Large intestine (tissue), 12 donors: Measurements from ENCODE around the gene LIPI. TPM values are rescaled to one million over a fixed set of nuclear protein-coding genes. Genes with fewer than 3 reads are reported as not detected.

Experiments used
- DNase-seq, 2 donors: peaks; one replicate each; pipeline versions ENCODE4 v3.0.0 to v3.0.0-alpha.2; 2013
- H3K27ac ChIP-seq: one replicate; pipeline ENCODE4 v1.5.1; 2013; ENCODE audit warnings: low read length
- H3K27me3 ChIP-seq: 2 replicates; pipeline ENCODE4 v1.6.1; 2013; ENCODE audit warnings: low read length; ENCODE audit not compliant: control insufficient read depth, insufficient read depth
- H3K36me3 ChIP-seq: 2 replicates; pipeline ENCODE4 v1.6.1; 2013; ENCODE audit warnings: low read length; ENCODE audit not compliant: control insufficient read depth, insufficient read depth
- H3K4me1 ChIP-seq: one replicate; pipeline ENCODE4 v1.6.1; 2013; ENCODE audit warnings: low read length; ENCODE audit not compliant: control insufficient read depth, insufficient read depth
- H3K4me3 ChIP-seq: one replicate; pipeline ENCODE4 v1.5.1; 2013; ENCODE audit warnings: low read length
- H3K9me3 ChIP-seq: one replicate; pipeline ENCODE4 v1.6.1; 2013; ENCODE audit warnings: mild to moderate bottlenecking, low read depth, low read length, moderate library complexity; ENCODE audit not compliant: control insufficient read depth
- WGBS: methylation state at CpG from one replicate; pipeline ENCODE4 v1.1.5; 2013; ENCODE audit warnings: low lambda C conversion rate; ENCODE audit not compliant: insufficient coverage; 5-methylcytosine and 5-hydroxymethylcytosine counted together
- long read RNA-seq, 11 donors: transcript quantifications; one replicate each; lab custom pipeline, GENCODE V29; 2026
- polyA plus RNA-seq: library from polyadenylated mRNA; unstranded; fragments of 120-200 nt; gene quantifications from one replicate; pipeline ENCODE4 v1.2.1, GENCODE V29; 2013

The LIPI gene
- polyA plus RNA-seq: 0.21 TPM
- long read RNA-seq, donor 1: 0 reads
- long read RNA-seq, donor 2: 0 reads
- long read RNA-seq, donor 3: 0 reads
- long read RNA-seq, donor 4: 0 reads
- long read RNA-seq, donor 5: 0 reads
- long read RNA-seq, donor 6: 0 reads
- long read RNA-seq, donor 7: 0 reads
- long read RNA-seq, donor 8: 0 reads
- long read RNA-seq, donor 9: 0 reads
- long read RNA-seq, donor 10: 0 reads
- long read RNA-seq, donor 11: 0 reads

- no peak within 1 kb of the TSS for H3K4me3 ChIP-seq
- WGBS: no CpG with 5 or more reads among the region's 1 CpG
- no peaks in the 10 kb centered on the region for H3K27me3 ChIP-seq
- H3K36me3 ChIP-seq: no peaks in the 10 kb centered on the region
- no peak for DNase-seq
- H3K27ac ChIP-seq: no peak within 1 kb of the TSS
- H3K4me1 ChIP-seq: no peaks in the 10 kb centered on the region
- no peaks in the 10 kb centered on the region for H3K9me3 ChIP-seq
Measured at GRCh38 chr21:14210738-14211137, at the start of gene LIPI. LIPI (minus strand) TSS chr21:14210955; CDS start chr21:14210845, 110 bp downstream.

- H3K36me3 ChIP-seq: no peaks in the 10 kb centered on the region
- peak overlapping the region; percentile 5 for H3K4me3 ChIP-seq
- no CpG with 5 or more reads among the region's 1 CpG for WGBS
- H3K27ac ChIP-seq: peak overlapping the region; percentile 82
- no peaks in the 10 kb centered on the region for H3K9me3 ChIP-seq
- no peaks in the 10 kb centered on the region for H3K27me3 ChIP-seq
- H3K4me1 ChIP-seq: peaks cover 16% of the 10 kb centered on the region
- peak; percentile 13 to 80 for DNase-seq
Measured at GRCh38 chr21:14260174-14260764, 49.5 kb upstream of the LIPI start.

GRCh38 chr21:14259747-14260146 is 49.0 kb upstream of the LIPI start:
- Histone ChIP-seq H3K9me3 (no peaks in the 10 kb centered on the region), H3K4me3 (peak overlapping the region; percentile 7), H3K27me3 (no peaks in the 10 kb centered on the region), H3K4me1 (peaks cover 16% of the 10 kb centered on the region), H3K27ac (peak overlapping the region; percentile 82), H3K36me3 (no peaks in the 10 kb centered on the region)
- WGBS: 48% methylated on average over 2 of the region's 3 CpGs
- DNase-seq: peak; percentile 68 to 86

- Histone ChIP-seq H3K4me3 (no peak overlapping the region), H3K9me3 (no peaks in the 10 kb centered on the region), H3K4me1 (no peaks in the 10 kb centered on the region), H3K27ac (no peak overlapping the region), H3K36me3 (no peaks in the 10 kb centered on the region), H3K27me3 (no peaks in the 10 kb centered on the region)
- no peak for DNase-seq
- no CpG with 5 or more reads among the region's 1 CpG for WGBS
Measured at GRCh38 chr21:14251336-14251735, 40.6 kb upstream of the LIPI start.

- Histone ChIP-seq H3K4me3 (no peak overlapping the region), H3K36me3 (no peaks in the 10 kb centered on the region), H3K9me3 (no peaks in the 10 kb centered on the region), H3K27me3 (no peaks in the 10 kb centered on the region), H3K27ac (no peak overlapping the region), H3K4me1 (no peaks in the 10 kb centered on the region)
- no peak for DNase-seq
Measured at GRCh38 chr21:14245711-14246110, 35.0 kb upstream of the LIPI start.

DNA sequence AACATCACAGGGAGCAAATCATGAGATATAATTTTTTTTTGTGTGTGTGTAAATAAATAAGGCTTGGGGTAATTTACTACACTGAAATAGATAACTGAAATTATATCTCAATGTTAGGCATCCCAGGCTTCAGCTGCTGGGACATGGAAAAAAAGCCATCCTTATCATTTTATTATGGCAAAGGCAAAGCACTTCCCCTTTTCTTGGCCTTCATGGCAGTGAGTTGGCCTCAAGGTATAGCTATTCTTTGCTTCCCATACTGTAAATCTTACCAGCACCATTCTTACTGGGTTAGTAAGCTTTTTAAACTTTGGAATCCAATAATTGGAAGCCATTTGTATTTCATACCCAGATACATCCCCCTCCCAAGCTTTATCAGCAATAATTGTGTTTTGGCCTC is 34.2 kb upstream of the LIPI start:
- Histone ChIP-seq H3K9me3 (no peaks in the 10 kb centered on the region), H3K36me3 (no peaks in the 10 kb centered on the region), H3K4me3 (no peak overlapping the region), H3K27ac (no peak overlapping the region), H3K4me1 (no peaks in the 10 kb centered on the region), H3K27me3 (no peaks in the 10 kb centered on the region)
- DNase-seq: no peak

GRCh38 chr21:14243874-14244273 is 33.1 kb upstream of the LIPI start:
- no peak overlapping the region for H3K4me3 ChIP-seq
- DNase-seq: peak; percentile 10 to 62
- no CpG with 5 or more reads among the region's 2 CpGs for WGBS
- no peak overlapping the region for H3K27ac ChIP-seq
- no peaks in the 10 kb centered on the region for H3K4me1 ChIP-seq
- H3K36me3 ChIP-seq: no peaks in the 10 kb centered on the region
- H3K9me3 ChIP-seq: no peaks in the 10 kb centered on the region
- H3K27me3 ChIP-seq: no peaks in the 10 kb centered on the region

- H3K4me3 ChIP-seq: no peak overlapping the region
- DNase-seq: no peak
- WGBS: 100% methylated on average over 1 of the region's 1 CpG
- no peaks in the 10 kb centered on the region for H3K27me3 ChIP-seq
- H3K4me1 ChIP-seq: no peaks in the 10 kb centered on the region
- no peaks in the 10 kb centered on the region for H3K36me3 ChIP-seq
- H3K27ac ChIP-seq: no peak overlapping the region
- no peaks in the 10 kb centered on the region for H3K9me3 ChIP-seq
Measured at GRCh38 chr21:14243461-14243860, 32.7 kb upstream of the LIPI start.

DNA sequence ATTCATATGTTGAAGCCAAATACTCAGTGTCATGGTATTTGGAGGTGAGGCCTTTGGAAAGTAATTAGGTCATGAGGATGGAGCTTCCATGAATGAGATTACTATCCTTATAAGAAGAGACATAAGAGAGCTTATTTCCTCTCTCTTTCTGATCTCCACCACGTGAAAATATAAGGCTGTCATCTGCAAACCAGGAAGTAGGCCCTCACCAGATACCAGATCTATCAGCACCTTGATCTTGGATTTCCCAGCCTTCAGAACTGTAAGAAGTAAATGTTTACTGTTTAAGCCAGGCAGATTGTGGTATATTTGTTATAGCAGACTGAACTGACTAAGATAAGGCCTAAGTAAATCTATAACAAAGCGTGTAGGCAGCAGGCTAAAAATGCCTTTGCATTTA is 30.5 kb upstream of the LIPI start:
- Histone ChIP-seq H3K4me3 (no peak overlapping the region), H3K27ac (no peak overlapping the region), H3K4me1 (no peaks in the 10 kb centered on the region), H3K27me3 (no peaks in the 10 kb centered on the region), H3K9me3 (no peaks in the 10 kb centered on the region), H3K36me3 (no peaks in the 10 kb centered on the region)
- DNase-seq: no peak
- WGBS: no CpG with 5 or more reads among the region's 2 CpGs

GRCh38 chr21:14239281-14239680 is 28.5 kb upstream of the LIPI start:
- WGBS: no CpG with 5 or more reads among the region's 2 CpGs

GRCh38 chr21:14236180-14236579 is 25.4 kb upstream of the LIPI start:
- Histone ChIP-seq H3K36me3 (no peaks in the 10 kb centered on the region), H3K9me3 (no peaks in the 10 kb centered on the region), H3K4me3 (no peak overlapping the region), H3K27ac (no peak overlapping the region), H3K27me3 (no peaks in the 10 kb centered on the region), H3K4me1 (no peaks in the 10 kb centered on the region)
- no peak for DNase-seq
- WGBS: 61% methylated on average over 3 of the region's 3 CpGs

More at GRCh38 chr21:14239281-14239680, 28.5 kb upstream of the LIPI start:
- H3K36me3 ChIP-seq: no peaks in the 10 kb centered on the region
- H3K27ac ChIP-seq: no peak overlapping the region
- H3K4me3 ChIP-seq: no peak overlapping the region
- DNase-seq: no peak
- H3K27me3 ChIP-seq: no peaks in the 10 kb centered on the region
- no peaks in the 10 kb centered on the region for H3K4me1 ChIP-seq
- H3K9me3 ChIP-seq: no peaks in the 10 kb centered on the region
